HG03378 (cell line): ENCODE measurements around the gene DACT3.
A peak's percentile ranks its signal among the peaks of the same experiment; 100 is the strongest.

Experiments used
- ATAC-seq: cut with Tn5 transposase; IDR thresholded peaks from one replicate; pipeline ENCODE4 v1.9.1; 2021; ENCODE audit warnings: mild to moderate bottlenecking, moderate library complexity; ENCODE audit not compliant: unreplicated experiment

The DACT3 gene

GRCh38 chr19:46661020-46661731 is at the start of gene DACT3:
DACT3 (minus strand) TSS chr19:46661182; CDS start chr19:46661064, 118 bp downstream.
- peak; percentile 90 for ATAC-seq

- no peak for ATAC-seq
Measured at GRCh38 chr19:46710687-46711086, 49.7 kb upstream of the DACT3 start.

GRCh38 chr19:46704379-46705076 is 43.5 kb upstream of the DACT3 start:
- ATAC-seq = no peak

DNA sequence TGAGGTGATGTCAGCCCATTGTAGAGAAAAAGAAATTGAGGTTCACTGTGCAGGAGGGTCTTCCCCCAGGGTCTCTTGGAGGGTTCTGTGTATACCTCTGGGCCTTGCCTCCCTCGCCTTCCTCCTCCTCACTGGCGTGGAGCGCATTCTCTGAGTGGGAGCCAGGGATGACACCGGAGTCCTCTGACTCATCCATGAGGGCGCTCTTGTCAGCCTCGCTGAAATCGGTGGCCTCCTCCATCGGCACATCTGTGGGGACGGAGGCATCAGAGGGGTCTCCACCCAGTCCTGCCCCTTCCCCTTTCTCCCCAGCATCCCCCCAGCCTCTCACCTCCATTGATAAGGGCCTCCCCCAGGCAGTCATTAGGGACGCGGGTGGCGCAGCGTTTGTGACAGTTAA is 39.7 kb upstream of the DACT3 start:
- ATAC-seq = no peak

DNA sequence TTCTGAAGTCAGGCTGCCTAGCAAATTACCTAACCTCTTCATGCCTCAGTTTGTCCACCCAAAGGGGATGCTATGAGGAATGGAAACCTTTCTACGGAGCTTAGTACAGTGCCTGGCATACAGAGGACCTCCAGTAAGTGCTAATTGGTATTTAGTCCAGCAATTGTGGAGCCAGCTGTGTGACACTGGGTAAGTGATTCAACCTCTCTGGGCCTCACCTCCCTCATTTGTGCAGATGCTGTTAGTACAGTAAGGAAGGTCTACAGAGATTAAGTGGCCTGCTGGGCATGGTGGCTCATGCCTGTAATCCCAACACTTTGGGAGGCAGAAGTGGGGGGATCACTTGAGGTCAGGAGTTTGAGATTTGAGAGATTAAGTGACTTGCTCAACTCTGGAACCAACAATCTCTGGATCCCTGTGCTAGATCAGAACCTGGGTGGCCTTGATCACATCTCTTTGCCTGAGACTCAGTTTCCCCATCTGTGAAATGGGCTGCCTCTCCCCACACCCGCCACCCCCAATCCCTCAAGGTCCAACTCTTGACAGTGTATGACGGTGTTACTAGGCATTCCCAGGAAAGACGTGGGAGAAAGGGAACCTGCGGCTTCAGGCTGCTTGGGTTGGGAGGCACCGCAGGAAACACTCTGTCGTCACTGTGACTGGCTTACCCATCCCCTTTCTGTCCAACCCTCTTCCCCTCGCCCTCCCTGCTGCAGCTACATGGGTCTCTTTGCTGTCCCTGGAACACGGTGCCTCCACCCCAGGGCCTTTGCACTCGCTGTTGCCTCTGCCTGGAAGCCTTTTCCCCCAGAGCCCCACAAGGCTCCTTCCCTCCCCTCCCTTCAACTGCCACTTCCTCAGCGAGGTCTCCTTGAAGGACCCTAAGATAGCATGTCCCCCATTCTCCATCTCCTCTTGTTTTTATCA is 37.7 kb upstream of the DACT3 start:
- no peak for ATAC-seq

- no peak for ATAC-seq
Measured at GRCh38 chr19:46697204-46697960, 36.4 kb upstream of the DACT3 start.

DNA sequence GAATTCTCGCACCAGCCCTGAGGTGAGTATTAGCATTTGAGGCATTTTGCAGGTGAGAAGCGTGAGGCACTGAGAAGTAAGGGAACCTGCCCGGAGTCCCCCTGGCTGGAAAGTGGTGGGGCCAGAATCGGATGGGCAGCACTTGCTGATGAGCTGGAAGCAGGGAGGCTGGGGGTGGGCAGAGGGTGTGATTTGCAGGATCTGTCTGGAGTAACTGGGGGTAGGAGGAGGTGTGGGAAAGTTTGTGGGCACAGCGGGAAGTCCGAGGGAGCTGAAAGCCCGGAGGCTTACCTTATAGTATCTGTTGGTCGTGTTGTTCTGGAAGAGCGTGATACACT is 35.9 kb upstream of the DACT3 start:
- ATAC-seq = no peak

- no peak for ATAC-seq
Measured at GRCh38 chr19:46696052-46696451, 35.1 kb upstream of the DACT3 start.

GRCh38 chr19:46693760-46694159 is 32.8 kb upstream of the DACT3 start:
- ATAC-seq = no peak

DNA sequence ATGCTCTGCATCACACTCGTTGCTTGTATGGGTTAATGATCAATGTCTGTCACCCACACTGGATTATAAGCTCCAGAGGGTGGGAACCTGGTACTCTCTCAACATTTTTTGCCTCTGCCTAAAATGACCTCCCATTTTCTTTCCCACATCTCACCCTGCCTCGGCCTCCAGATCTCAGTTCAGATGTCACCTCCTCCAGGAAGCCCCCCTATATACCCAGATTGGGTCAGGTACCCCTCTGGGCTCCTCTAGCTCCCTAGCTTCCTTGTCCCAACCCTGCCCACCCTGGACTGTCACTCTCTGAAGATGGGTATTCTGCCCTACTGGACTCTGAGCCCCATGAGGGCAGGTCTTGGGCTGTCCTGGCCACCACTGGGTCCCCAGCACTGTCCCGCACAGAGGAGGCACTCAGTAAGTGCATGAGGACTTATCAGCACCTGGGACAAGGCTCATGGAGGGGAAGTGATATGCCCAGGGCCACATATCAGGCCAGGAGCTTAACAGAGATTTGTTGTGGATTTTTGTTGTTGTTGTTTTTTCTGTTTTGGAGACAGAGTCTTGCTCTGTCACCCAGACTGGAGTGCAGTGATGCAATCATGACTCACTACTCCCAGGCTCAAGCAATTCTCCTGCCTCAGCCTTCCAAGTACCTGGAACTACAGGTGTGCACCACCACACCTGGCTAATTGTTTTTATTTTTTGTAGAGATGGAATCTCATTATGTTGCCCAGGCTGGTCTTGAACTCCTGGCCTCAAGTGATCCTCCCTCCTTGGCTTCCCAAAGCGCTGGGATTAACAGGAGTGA is 32.1 kb upstream of the DACT3 start:
- no peak for ATAC-seq

GRCh38 chr19:46691948-46692347 is 31.0 kb upstream of the DACT3 start:
- no peak for ATAC-seq

- no peak for ATAC-seq
Measured at GRCh38 chr19:46691104-46691503, 30.1 kb upstream of the DACT3 start.

DNA sequence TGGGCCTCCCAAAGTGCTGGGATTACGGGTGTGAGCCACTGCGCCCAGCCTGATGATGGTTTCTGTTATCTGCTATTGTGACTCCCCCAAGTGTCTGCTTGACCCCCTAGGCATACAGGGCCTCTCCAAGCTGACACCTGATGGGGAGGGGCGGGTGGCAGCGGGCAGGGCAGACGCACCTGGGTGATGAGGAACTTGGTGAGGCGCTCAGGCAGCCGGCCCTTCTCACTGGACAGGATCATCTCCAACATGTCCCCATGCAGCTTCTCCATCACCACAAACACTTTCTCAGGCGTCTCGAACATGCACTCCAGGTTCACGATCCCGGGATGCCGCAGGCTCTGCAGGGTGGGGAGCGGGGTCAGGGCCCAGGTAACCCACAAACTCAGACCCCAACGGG is 28.4 kb upstream of the DACT3 start:
- no peak for ATAC-seq

GRCh38 chr19:46687438-46688145 is 26.6 kb upstream of the DACT3 start:
- no peak for ATAC-seq

- no peak for ATAC-seq
Measured at GRCh38 chr19:46685189-46685588, 24.2 kb upstream of the DACT3 start.

GRCh38 chr19:46678110-46678732 is 17.2 kb upstream of the DACT3 start:
- ATAC-seq = no peak

DNA sequence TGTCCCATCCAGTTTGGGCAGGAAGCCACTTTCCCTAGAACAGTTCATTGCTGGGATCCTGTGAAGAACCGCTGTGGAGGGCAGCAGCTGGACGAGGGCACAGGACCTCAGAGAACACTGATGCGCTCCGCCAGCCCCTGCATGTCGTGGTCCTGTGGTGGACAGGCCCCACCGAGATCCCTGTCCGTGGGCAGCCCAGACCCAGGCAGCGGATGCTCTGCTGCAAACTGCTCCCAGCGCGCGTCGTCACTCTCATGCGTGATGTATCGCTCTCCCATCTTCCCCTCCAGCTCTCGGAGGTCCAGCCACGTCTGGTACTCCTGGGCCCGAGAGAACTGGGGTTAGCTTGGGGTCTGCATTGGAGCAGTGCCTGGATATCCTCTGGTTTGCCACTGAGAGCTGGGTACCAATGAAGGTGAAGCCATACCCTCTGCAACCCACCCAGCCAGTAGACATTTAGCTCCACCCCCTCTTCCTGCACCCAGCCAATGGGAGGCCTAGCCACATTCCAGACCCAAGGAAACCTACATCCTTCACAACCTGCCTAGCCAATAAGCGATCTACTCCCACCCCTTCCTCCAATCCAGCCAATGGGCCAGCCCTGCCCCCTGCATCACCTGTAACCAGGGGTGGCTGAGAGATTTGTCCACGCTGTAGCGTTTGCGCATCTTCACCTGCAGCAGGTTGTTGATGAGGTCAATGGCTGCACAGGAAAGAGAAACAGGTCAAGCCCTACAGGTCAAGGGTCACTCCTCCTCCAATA is 13.6 kb upstream of the DACT3 start:
- ATAC-seq = no peak

- ATAC-seq = no peak
Measured at GRCh38 chr19:46670813-46671212, 9.8 kb upstream of the DACT3 start.
